ENCODE data around the gene MACROD2.

The MACROD2 gene

DNA sequence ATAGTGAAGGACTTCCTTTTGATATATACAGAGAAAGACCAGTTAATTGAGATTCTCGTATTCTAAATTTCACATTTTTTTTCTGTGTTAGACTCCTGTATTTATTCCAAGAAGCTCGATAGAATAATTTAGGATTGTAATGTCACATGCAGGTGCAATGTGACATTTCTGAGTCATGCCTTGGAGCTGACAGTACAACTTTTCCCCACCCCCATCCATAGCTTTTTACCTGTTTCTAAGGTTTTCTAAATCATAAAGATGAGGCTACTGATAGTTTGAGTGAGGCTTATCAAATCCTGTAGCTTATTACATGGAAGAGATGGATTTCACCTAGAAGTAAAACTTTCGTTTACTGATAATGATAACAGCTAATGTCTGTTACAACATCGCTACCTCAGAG is 304.5 kb downstream of the MACROD2 start:
- Histone ChIP-seq H3K4me3 (ENCODE audit: insufficient read depth, low read length, poor library complexity, severe bottlenecking) (no peak overlapping the region), H3F3A (ENCODE audit: insufficient read depth) (no peaks in the 10 kb centered on the region), H3K9me3 (ENCODE audit: insufficient read depth, low read length) (no peaks in the 10 kb centered on the region), H3K27me3 (ENCODE audit: low read length) (no peaks in the 10 kb centered on the region), H4K20me1 (ENCODE audit: low read depth, low read length) (no peaks in the 10 kb centered on the region), H2AFZ (ENCODE audit: low read depth, low read length, severe bottlenecking) (no peak overlapping the region), H3K4me2 (ENCODE audit: low read depth, low read length, poor library complexity, severe bottlenecking) (no peak overlapping the region), H3K27ac (ENCODE audit: low read depth, low read length) (no peak overlapping the region), H3K9me2 (replicated peaks; ENCODE audit: insufficient read depth, low read length) (no peaks in the 10 kb centered on the region), H3K36me3 (ENCODE audit: low read length) (no peaks in the 10 kb centered on the region), H3K9ac (ENCODE audit: low read length) (no peak overlapping the region), H3K79me2 (ENCODE audit: insufficient read depth, low read length) (no peaks in the 10 kb centered on the region)
- TF ChIP-seq, protein P1, sequence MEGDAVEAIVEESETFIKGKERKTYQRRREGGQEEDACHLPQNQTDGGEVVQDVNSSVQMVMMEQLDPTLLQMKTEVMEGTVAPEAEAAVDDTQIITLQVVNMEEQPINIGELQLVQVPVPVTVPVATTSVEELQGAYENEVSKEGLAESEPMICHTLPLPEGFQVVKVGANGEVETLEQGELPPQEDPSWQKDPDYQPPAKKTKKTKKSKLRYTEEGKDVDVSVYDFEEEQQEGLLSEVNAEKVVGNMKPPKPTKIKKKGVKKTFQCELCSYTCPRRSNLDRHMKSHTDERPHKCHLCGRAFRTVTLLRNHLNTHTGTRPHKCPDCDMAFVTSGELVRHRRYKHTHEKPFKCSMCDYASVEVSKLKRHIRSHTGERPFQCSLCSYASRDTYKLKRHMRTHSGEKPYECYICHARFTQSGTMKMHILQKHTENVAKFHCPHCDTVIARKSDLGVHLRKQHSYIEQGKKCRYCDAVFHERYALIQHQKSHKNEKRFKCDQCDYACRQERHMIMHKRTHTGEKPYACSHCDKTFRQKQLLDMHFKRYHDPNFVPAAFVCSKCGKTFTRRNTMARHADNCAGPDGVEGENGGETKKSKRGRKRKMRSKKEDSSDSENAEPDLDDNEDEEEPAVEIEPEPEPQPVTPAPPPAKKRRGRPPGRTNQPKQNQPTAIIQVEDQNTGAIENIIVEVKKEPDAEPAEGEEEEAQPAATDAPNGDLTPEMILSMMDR (IDR thresholded peaks at IDR 0.05; ENCODE audit: insufficient read depth, low read length, poor library complexity, severe bottlenecking), result no peak
- TF ChIP-seq EZH2phosphoT487 (conservative IDR thresholded peaks at IDR 0.05; ENCODE audit: low read length), result no peak

DNA sequence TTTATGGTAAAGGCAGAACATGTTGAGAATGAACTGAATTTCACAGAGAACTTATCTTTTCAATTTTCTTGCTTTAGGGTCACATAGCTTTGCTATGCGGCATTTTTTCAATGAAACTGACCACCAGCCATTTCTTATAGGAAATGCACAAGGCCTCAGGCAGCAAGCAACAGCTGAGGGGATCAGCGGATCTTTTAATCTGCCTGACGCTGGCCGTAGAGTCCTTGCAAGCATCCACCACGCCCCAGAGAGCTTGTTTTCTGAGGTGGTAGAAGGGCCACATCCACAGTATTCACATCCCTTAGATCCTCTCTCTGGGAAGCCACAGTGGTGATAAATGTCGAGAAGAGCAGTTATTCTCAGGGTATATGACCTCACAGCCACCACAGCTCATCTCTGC is 307.8 kb downstream of the MACROD2 start:
- Histone ChIP-seq H3K27ac (ENCODE audit: low read depth, low read length) (no peak overlapping the region), H3K9me2 (replicated peaks; ENCODE audit: insufficient read depth, low read length) (no peaks in the 10 kb centered on the region), H3K27me3 (ENCODE audit: low read length) (no peaks in the 10 kb centered on the region), H3K4me2 (ENCODE audit: low read depth, low read length, poor library complexity, severe bottlenecking) (no peak overlapping the region), H2AFZ (ENCODE audit: low read depth, low read length, severe bottlenecking) (no peak overlapping the region), H3K4me3 (ENCODE audit: insufficient read depth, low read length, poor library complexity, severe bottlenecking) (no peak overlapping the region), H3F3A (ENCODE audit: insufficient read depth) (no peaks in the 10 kb centered on the region), H3K9me3 (ENCODE audit: insufficient read depth, low read length) (no peaks in the 10 kb centered on the region), H3K36me3 (ENCODE audit: low read length) (no peaks in the 10 kb centered on the region), H3K79me2 (ENCODE audit: insufficient read depth, low read length) (no peaks in the 10 kb centered on the region), H3K9ac (ENCODE audit: low read length) (no peak overlapping the region), H4K20me1 (ENCODE audit: low read depth, low read length) (no peaks in the 10 kb centered on the region)
- TF ChIP-seq EZH2phosphoT487 (conservative IDR thresholded peaks at IDR 0.05; ENCODE audit: low read length), result no peak
- TF ChIP-seq, protein P1 (IDR thresholded peaks at IDR 0.05; ENCODE audit: insufficient read depth, low read length, poor library complexity, severe bottlenecking), result no peak

DNA sequence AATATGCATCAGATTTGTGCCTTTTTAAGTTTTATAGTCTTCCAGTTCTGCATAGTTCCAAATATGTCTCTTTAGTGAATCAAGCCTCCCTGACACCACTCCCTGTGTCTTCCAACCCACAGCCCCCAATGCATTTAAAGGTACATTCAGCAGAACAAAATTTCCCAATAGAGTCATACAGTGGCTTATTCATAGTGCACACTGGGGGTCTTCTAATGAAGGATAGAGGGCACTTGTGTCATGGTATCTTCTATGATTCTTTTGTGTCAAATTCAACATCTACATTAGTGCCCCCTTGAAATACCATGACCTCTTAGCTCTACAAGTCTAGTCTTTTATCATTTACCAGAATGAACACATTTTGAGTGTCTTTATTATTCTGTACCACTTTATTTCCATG is 308.3 kb downstream of the MACROD2 start:
- H3K9ac ChIP-seq (ENCODE audit: low read length), result no peak overlapping the region
- H3K36me3 ChIP-seq (ENCODE audit: low read length), result no peaks in the 10 kb centered on the region
- no peaks in the 10 kb centered on the region for H3F3A ChIP-seq (ENCODE audit: insufficient read depth)
- H3K79me2 ChIP-seq (ENCODE audit: insufficient read depth, low read length), result no peaks in the 10 kb centered on the region
- no peak overlapping the region for H3K4me3 ChIP-seq (ENCODE audit: insufficient read depth, low read length, poor library complexity, severe bottlenecking)
- no peaks in the 10 kb centered on the region for H3K9me2 ChIP-seq (replicated peaks; ENCODE audit: insufficient read depth, low read length)
- H3K27me3 ChIP-seq (ENCODE audit: low read length), result no peaks in the 10 kb centered on the region
- H3K27ac ChIP-seq (ENCODE audit: low read depth, low read length), result no peak overlapping the region
- no peak overlapping the region for H3K4me2 ChIP-seq (ENCODE audit: low read depth, low read length, poor library complexity, severe bottlenecking)
- TF ChIP-seq, protein P1 (IDR thresholded peaks at IDR 0.05; ENCODE audit: insufficient read depth, low read length, poor library complexity, severe bottlenecking), result no peak
- no peak for TF ChIP-seq EZH2phosphoT487 (conservative IDR thresholded peaks at IDR 0.05; ENCODE audit: low read length)
- H3K9me3 ChIP-seq (ENCODE audit: insufficient read depth, low read length), result no peaks in the 10 kb centered on the region
- H4K20me1 ChIP-seq (ENCODE audit: low read depth, low read length), result no peaks in the 10 kb centered on the region
- H2AFZ ChIP-seq (ENCODE audit: low read depth, low read length, severe bottlenecking), result no peak overlapping the region
